Bone marrow (tissue), 2 donors: ENCODE results near the gene SMCHD1.
"Not testable (repeated sequence)": the region's sequence is repeated elsewhere in the genome, so short reads cannot be mapped to it uniquely, and the experiment has no call there.

Experiments used
- DNase-seq, 2 donors: peaks; one replicate each; lab custom pipeline; 2025; lab: John Stamatoyannopoulos, UW

The SMCHD1 gene

DNA sequence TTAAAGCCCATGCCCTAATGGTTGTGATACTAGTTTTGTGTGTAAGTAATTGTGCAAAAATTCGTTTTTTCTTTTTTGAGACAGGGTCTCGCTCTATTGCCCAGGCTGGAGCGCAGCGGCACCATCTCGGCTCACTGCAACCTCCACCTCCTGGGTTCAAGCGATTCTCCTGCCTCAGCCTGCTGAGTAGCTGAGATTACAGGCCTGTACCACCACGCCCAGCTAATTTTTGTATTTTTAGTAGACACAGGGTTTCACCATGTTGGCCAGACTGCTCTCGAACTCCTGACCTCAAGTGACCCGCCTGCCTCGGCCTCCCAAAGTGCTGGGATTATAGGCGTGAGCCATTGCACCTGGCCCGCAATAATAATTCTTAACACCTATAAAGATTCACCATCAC is 196.9 kb downstream of the SMCHD1 start:
- DNase-seq, result not testable (repeated sequence)

DNA sequence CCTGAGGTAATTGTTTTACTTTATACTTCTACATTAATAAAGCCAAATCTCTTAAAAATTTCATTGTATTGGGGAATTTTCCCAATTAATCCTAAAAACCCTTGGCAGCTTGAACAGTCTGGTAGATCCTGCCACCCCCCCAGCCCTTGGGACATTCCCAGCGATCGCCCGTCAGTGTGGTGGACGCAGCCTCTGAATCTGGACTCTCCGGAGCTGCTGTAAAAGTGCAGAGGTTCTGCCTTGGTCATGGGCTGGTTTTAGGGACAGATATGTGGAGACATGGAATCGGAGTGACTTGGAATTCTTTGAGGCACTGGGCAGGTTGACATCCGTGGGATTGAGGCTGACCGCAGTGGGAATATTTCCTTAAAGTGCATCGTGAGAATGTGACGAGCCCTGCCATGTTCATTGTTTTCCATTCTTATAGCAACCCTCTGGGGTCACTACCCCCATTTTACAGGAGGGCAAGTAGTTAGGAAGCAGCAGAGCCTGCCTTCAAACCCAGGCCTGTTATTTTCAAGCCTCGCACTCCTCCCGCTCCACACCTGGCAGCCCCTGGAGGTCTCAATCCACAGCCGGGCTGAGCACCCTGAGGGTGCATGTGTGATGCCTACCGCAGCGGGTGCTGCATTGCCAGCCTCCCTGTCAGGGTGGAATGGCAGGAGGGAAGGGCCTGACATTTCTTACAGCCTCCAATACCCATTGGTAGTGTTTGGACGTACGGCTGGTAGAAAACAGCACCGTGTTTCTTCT is 197.8 kb downstream of the SMCHD1 start:
- DNase-seq, result no peak

DNA sequence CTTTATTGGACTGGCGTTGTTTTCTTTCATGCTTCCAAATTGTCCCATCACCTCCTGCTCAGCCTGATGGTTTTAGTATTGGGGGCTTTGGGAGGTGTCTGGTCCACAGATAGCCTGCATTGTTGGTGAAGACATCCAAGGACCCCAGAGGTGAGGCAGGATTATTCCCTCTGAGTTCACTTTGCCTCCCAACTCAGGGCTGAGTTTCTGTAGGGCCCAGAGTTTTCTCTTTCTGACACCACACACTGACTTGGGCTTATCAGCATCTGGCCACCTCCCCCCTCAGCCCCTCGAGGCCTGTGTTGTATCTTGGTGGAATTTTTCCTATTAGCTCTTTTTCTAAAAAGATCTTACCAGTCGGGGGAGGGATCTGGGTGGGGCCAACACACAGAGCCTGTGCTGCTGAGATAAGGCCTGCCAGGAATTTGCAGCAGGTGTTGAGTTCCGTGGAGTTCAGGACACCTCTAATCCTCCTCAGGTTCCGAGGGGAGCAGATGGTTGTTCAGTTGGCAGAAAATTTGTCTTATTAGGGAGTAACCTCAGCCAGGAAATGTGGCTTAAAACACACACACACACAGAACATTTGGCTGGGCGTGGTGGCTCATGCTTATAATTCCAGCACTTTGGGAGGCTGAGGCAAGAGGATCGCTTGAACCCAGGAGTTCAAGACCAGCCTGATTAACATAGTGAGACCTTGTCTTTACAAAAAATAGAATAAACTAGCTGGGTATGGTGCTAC is 198.6 kb downstream of the SMCHD1 start:
- no peak for DNase-seq
